Measurements from ENCODE around the gene CBX2. TPM values are rescaled to one million over a fixed set of nuclear protein-coding genes. Genes with fewer than 3 reads are reported as not detected.

The CBX2 gene
- total RNA-seq (0.83 and 1.3 TPM in 2 replicates), polyA plus RNA-seq (0.77 and 1.3 TPM in 2 replicates), polyA minus RNA-seq (ENCODE audit: low replicate concordance) (0.35 and 3.1 TPM in 2 replicates)
- polyA plus RNA-seq (2012) = 0.91 and 2.2 TPM in 2 replicates

GRCh38 chr17:79777894-79778503 lies at the start of gene CBX2:
Gene CBX2 (plus strand): TSS chr17:79778148. CDS start chr17:79778236, 88 bp downstream.
- peaks cover 2% of the 10 kb centered on the region for H3K4me1 ChIP-seq (ENCODE audit: control insufficient read depth, extremely low read depth, insufficient read depth, low read length)

GRCh38 chr17:79728169-79728907 lies 49.6 kb upstream of the CBX2 start:
- peak overlapping the region in 2 of 4 experiments; percentile 16 to 41 for H3K4me3 ChIP-seq (replicated peaks in 1 of 4; ENCODE audit: control extremely low read depth in 1 of 4, insufficient read depth in 1 of 4, low read depth in 3 of 4, low read length in 4 of 4)

More at GRCh38 chr17:79777894-79778503, at the start of gene CBX2:
- Histone ChIP-seq H3K36me3 (ENCODE audit: control insufficient read depth, insufficient read depth, low read length) (peaks cover 1% of the 10 kb centered on the region), H3K4me3 (replicated peaks in 1 of 4; ENCODE audit: control extremely low read depth in 1 of 4, insufficient read depth in 1 of 4, low read depth in 3 of 4, low read length in 4 of 4) (peak within 1 kb of the TSS; percentile 46 to 62 (median 54)), H3K9ac (ENCODE audit: insufficient read depth, low read length) (peak within 1 kb of the TSS; percentile 13), H3K27ac (ENCODE audit: insufficient read depth, low read length) (no peak within 1 kb of the TSS), H3K4me2 (ENCODE audit: extremely low read depth, insufficient read depth, low read length) (peak within 1 kb of the TSS; percentile 74), H3K27me3 (ENCODE audit: control insufficient read depth, insufficient read depth, low read length) (peaks cover 38% of the 10 kb centered on the region), H4K20me1 (ENCODE audit: control insufficient read depth, extremely low read depth, insufficient read depth, low read length) (no peaks in the 10 kb centered on the region), H2AFZ (ENCODE audit: low read length) (peak within 1 kb of the TSS; percentile 55), H3K9me3 (ENCODE audit: control insufficient read depth, insufficient read depth, low read depth, low read length) (no peaks in the 10 kb centered on the region), H3K79me2 (ENCODE audit: control insufficient read depth, insufficient read depth, low read length) (no peaks in the 10 kb centered on the region)
- TF ChIP-seq EZH2 (IDR thresholded peaks at IDR 0.05; ENCODE audit: low read length, missing control alignments) (no peak), CTCF (conservative IDR thresholded peaks at IDR 0.05 in 1 of 2, IDR thresholded peaks at IDR 0.05 in 1 of 2; ENCODE audit: low read depth in 1 of 2, low read length in 2 of 2) (no peak)
- peak; percentile 55 for DNase-seq (ENCODE audit: low read depth in 2 of 2)

More at GRCh38 chr17:79728169-79728907, 49.6 kb upstream of the CBX2 start:
- Histone ChIP-seq H3K4me1 (ENCODE audit: control insufficient read depth, extremely low read depth, insufficient read depth, low read length) (no peaks in the 10 kb centered on the region), H3K27ac (ENCODE audit: insufficient read depth, low read length) (peak overlapping the region; percentile 32), H4K20me1 (ENCODE audit: control insufficient read depth, extremely low read depth, insufficient read depth, low read length) (no peaks in the 10 kb centered on the region), H3K9ac (ENCODE audit: insufficient read depth, low read length) (no peak overlapping the region), H3K36me3 (ENCODE audit: control insufficient read depth, insufficient read depth, low read length) (no peaks in the 10 kb centered on the region), H3K4me2 (ENCODE audit: extremely low read depth, insufficient read depth, low read length) (peak overlapping the region; percentile 35), H2AFZ (ENCODE audit: low read length) (peak overlapping the region; percentile 35), H3K27me3 (ENCODE audit: control insufficient read depth, insufficient read depth, low read length) (no peaks in the 10 kb centered on the region), H3K9me3 (ENCODE audit: control insufficient read depth, insufficient read depth, low read depth, low read length) (no peaks in the 10 kb centered on the region), H3K79me2 (ENCODE audit: control insufficient read depth, insufficient read depth, low read length) (no peaks in the 10 kb centered on the region)
- TF ChIP-seq CTCF (conservative IDR thresholded peaks at IDR 0.05 in 1 of 2, IDR thresholded peaks at IDR 0.05 in 1 of 2; ENCODE audit: low read depth in 1 of 2, low read length in 2 of 2) (no peak), EZH2 (IDR thresholded peaks at IDR 0.05; ENCODE audit: low read length, missing control alignments) (no peak)
- DNase-seq (ENCODE audit: low read depth in 2 of 2) = peak; percentile 85 to 95

All from fibroblast of lung (primary cell).